Upper lobe of left lung (tissue), 6 donors: ENCODE results near the gene GPRC5C. TPM values are rescaled to one million over a fixed set of nuclear protein-coding genes. Genes with fewer than 3 reads are reported as not detected.

Experiments
- ATAC-seq, 2 donors: fragments of 200-7000 bp; cut with Tn5 transposase; one replicate each; pipeline ENCODE4 v1.9.1; 2022; ENCODE audit warnings: mild to moderate bottlenecking in 2 of 2, moderate library complexity in 2 of 2; ENCODE audit not compliant: low FRiP score in 2 of 2
- DNase-seq, 2 donors: peaks; one replicate each; pipeline ENCODE4 v3.0.0-alpha.2; 2019 to 2020
- H3K27ac ChIP-seq, 4 donors: fragments of 200-600 bp; sonication (generic); one replicate each; pipeline ENCODE4 v1.5.1; 2016 to 2019
- H3K27me3 ChIP-seq, 4 donors: fragments of 200-600 bp; sonication (generic); one replicate each; pipeline ENCODE4 v1.5.1; 2017 to 2019
- H3K36me3 ChIP-seq, 4 donors: fragments of 200-600 bp; sonication (generic); one replicate each; pipeline ENCODE4 v1.5.1; 2016 to 2019
- H3K4me1 ChIP-seq, 4 donors: fragments of 200-600 bp; sonication (generic); one replicate each; pipeline ENCODE4 v1.5.1; 2018 to 2019
- H3K4me3 ChIP-seq, 4 donors: fragments of 200-600 bp; sonication (generic); one replicate each; pipeline ENCODE4 v1.5.1; 2017 to 2019; ENCODE audit warnings: mild to moderate bottlenecking in 2 of 4, moderate library complexity in 1 of 4
- H3K9me3 ChIP-seq, 4 donors: fragments of 200-600 bp; sonication (generic); one replicate each; pipeline ENCODE4 v1.5.1; 2018 to 2019
- EP300 ChIP-seq, 4 donors: sonication (generic); formaldehyde crosslinking; IDR thresholded peaks; one replicate each; pipeline ENCODE4 v1.5.1; 2017; ENCODE audit warnings: antibody characterized with exemption in 4 of 4, control low read depth in 2 of 4
- POLR2A ChIP-seq, 4 donors: fragments of 450-650 bp; IDR thresholded peaks; one replicate each; pipeline ENCODE4 v1.5.1; 2016 to 2017; ENCODE audit warnings: antibody characterized with exemption in 4 of 4, mild to moderate bottlenecking in 2 of 4
- POLR2AphosphoS5 ChIP-seq, 2 donors: sonication (generic); formaldehyde crosslinking; IDR thresholded peaks; one replicate each; pipeline ENCODE4 v1.5.1; 2017; ENCODE audit warnings: antibody characterized with exemption in 2 of 2
- WGBS, 2 donors: methylation state at CpG; one replicate each; pipeline ENCODE4 v1.1.5; 2017 to 2018; 5-methylcytosine and 5-hydroxymethylcytosine counted together
- total RNA-seq, 6 donors: library from RNA; depleted of rRNA in 4 of 6; stranded (reverse); fragments of >200 nt in 4 of 6; gene quantifications; one replicate each; pipeline versions ENCODE4 v1.1.0 to v1.2.1, GENCODE V29; 2016 to 2021
- TF ChIP-seq, protein P1 (sequence below), 6 experiments: fragments of 450-650 bp in 4 of 6; fragments of 200-600 bp in 2 of 6; sonication (generic) in 2 of 6; IDR thresholded peaks; one replicate each; pipeline ENCODE4 v1.5.1; 2016 to 2019; ENCODE audit warnings: antibody characterized with exemption in 6 of 6
- donor health status: DM: no; HTN: no; CAD: no; lungs with moderate emphysema.
- donor health status: DM: no; HTN: yes; CAD: no; lungs with severe emphysema.

The GPRC5C gene
- total RNA-seq, 6 donors from 2014 or later = 50.7 to 88.4 (median 56.4) TPM

DNA sequence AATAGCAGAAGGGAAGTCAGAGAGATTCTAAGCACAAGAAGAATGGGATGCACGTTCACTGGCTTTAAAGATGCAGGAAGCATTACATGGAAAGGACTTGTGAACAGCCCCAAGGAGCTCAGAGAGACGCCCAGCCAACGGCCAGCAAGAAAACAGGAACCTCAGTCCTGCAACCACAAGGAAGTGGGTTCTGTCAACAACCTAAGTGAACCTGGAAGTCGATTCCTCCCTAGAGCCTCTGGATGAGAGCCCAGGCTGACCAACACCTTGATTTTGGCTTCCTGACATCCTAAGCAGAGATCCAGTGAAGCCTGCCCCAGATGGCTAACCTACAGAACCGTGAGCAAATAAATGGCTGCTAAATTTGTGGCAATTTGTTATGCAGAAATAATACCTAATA is 40.1 kb upstream of the GPRC5C start:
- Histone ChIP-seq H3K4me1 (no peaks in the 10 kb centered on the region), H3K4me3 (no peak overlapping the region), H3K36me3 (no peaks in the 10 kb centered on the region), H3K27ac (no peak overlapping the region), H3K27me3 (no peaks in the 10 kb centered on the region), H3K9me3 (no peaks in the 10 kb centered on the region)
- TF ChIP-seq, protein P1, sequence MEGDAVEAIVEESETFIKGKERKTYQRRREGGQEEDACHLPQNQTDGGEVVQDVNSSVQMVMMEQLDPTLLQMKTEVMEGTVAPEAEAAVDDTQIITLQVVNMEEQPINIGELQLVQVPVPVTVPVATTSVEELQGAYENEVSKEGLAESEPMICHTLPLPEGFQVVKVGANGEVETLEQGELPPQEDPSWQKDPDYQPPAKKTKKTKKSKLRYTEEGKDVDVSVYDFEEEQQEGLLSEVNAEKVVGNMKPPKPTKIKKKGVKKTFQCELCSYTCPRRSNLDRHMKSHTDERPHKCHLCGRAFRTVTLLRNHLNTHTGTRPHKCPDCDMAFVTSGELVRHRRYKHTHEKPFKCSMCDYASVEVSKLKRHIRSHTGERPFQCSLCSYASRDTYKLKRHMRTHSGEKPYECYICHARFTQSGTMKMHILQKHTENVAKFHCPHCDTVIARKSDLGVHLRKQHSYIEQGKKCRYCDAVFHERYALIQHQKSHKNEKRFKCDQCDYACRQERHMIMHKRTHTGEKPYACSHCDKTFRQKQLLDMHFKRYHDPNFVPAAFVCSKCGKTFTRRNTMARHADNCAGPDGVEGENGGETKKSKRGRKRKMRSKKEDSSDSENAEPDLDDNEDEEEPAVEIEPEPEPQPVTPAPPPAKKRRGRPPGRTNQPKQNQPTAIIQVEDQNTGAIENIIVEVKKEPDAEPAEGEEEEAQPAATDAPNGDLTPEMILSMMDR (IDR thresholded peaks at IDR 0.05) = no peak
- TF ChIP-seq EP300 (IDR thresholded peaks at IDR 0.05) (no peak), POLR2AphosphoS5 (IDR thresholded peaks at IDR 0.05) (no peak), POLR2A (IDR thresholded peaks at IDR 0.05) (no peak)
- no peak for DNase-seq
- ATAC-seq = no peak
- 44 to 45% methylated on average over 5 of the region's 5 CpGs for WGBS, 2 donors

DNA sequence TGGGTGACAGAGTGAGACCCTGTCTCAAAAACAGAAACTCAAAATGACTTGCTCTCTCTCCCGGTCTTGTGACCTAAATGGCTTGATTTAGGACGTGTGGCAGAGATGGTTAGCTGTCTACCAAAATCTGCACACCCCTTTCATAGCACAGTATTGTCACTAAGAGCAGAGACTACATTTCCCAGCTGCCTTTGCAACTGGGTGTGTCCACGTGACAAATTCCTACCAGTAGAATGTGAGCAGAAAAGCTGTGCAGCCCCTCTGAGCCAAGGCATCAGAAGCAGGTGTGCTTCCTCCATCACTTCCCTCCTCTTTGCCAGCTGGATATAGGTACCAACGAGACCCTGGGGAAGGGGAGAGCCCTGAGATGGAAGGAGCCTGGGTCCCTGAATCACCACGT is 39.0 kb upstream of the GPRC5C start:
- TF ChIP-seq POLR2A (IDR thresholded peaks at IDR 0.05) (no peak), EP300 (IDR thresholded peaks at IDR 0.05) (no peak), POLR2AphosphoS5 (IDR thresholded peaks at IDR 0.05) (no peak)
- TF ChIP-seq, protein P1 (IDR thresholded peaks at IDR 0.05) = no peak
- no peak for DNase-seq
- Histone ChIP-seq H3K27ac (no peak overlapping the region), H3K9me3 (no peaks in the 10 kb centered on the region), H3K4me3 (no peak overlapping the region), H3K36me3 (no peaks in the 10 kb centered on the region), H3K27me3 (no peaks in the 10 kb centered on the region), H3K4me1 (no peaks in the 10 kb centered on the region)
- WGBS, 2 donors = 59 to 66% methylated on average over 5 of the region's 5 CpGs
- ATAC-seq = no peak

DNA sequence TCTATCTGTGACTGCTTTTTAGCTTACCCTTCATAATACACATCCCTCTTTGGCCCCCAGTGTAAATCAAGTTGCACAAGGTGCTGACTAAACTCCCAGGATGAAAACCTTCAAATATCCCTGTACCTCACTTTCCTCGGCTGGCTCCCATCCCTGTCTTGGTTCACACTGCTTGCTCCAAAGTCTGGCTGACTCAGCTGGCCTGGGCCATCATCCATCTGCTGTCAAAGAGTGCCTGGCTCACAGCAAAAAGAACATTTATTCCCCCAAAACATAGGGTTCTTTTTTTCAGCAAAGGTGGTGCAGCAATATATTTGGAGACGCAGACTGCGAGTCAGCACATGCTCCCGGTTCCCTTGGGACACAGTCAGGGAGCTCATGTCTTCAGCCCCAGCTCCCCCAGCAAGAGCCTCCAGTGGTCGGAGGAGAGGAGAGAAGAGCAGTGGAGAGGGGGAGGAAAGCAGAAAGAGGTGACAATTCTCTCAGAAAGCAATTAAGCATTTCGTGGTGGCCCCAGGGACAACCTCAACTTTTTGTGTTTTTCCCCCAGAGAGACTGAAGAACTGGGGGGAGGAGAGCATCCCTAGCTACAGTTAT is 38.4 kb upstream of the GPRC5C start:
- Histone ChIP-seq H3K36me3 (no peaks in the 10 kb centered on the region), H3K9me3 (no peaks in the 10 kb centered on the region), H3K4me1 (no peaks in the 10 kb centered on the region), H3K4me3 (no peak overlapping the region), H3K27ac (no peak overlapping the region), H3K27me3 (no peaks in the 10 kb centered on the region)
- TF ChIP-seq POLR2AphosphoS5 (IDR thresholded peaks at IDR 0.05) (no peak), POLR2A (IDR thresholded peaks at IDR 0.05) (no peak), EP300 (IDR thresholded peaks at IDR 0.05) (no peak)
- TF ChIP-seq, protein P1 (IDR thresholded peaks at IDR 0.05) = no peak
- 85 to 93% methylated on average over 6 of the region's 6 CpGs for WGBS, 2 donors
- ATAC-seq = no peak
- DNase-seq = no peak

DNA sequence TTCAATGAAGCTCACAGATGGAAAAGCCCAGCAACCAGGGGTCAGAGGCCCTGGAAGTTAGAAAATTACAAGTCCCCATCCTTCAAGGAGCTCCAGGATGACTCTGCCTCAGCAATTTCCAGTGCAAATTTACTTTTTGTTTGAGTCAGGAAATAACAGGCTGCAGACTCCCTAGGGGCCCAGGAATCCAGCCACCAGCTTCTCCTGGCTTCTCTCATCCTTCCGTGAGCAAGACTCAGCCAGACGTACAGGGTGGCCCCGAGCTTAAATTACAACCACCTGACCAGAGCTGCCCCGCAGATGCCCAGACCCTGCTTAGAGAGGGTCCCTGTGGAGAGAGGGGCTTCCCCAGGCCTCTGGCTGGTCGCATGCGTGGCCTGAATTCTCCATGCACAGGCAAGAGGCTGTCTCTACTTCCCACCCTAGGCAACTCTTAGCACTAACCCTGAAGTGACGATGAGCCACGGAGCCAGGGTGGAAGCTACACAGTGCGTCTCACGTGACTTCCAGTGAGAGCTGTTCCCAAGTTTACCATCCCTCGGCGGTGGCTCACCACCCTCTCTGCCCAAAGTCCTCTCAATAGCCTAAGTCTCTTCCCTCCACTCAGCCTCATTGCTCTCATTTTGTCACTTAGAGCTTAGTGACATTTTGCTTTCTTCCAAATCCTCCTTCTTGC is 37.5 kb upstream of the GPRC5C start:
- TF ChIP-seq EP300 (IDR thresholded peaks at IDR 0.05) (no peak), POLR2AphosphoS5 (IDR thresholded peaks at IDR 0.05) (no peak), POLR2A (IDR thresholded peaks at IDR 0.05) (no peak)
- TF ChIP-seq, protein P1 (IDR thresholded peaks at IDR 0.05) = no peak
- no peaks in the 10 kb centered on the region for H3K27me3 ChIP-seq
- no peaks in the 10 kb centered on the region for H3K4me1 ChIP-seq
- no peaks in the 10 kb centered on the region for H3K36me3 ChIP-seq
- WGBS, 2 donors = 89 to 90% methylated on average over 9 to 12 of the region's 12 CpGs
- H3K9me3 ChIP-seq = no peaks in the 10 kb centered on the region
- H3K4me3 ChIP-seq = no peak overlapping the region
- DNase-seq (no peak), ATAC-seq (no peak)
- no peak overlapping the region for H3K27ac ChIP-seq

DNA sequence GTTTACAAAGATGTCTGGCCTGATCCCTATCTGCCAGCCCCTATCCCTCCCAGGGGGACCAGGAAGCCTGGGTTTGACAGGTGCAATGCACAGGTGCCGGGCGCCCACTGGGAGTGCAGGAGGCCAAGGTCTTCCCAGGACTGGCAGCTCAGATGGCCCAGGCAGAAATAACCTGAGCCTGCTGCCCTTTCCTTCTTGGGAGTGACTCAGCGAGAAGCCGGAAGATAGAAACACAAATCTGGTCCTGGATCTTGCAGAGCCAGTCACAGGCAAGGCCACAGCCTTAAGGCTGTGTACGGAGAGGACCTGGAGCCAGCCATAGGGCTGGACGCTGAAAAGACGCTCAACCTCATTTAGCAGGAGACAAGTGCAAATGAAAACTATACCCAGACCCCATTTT is 36.9 kb upstream of the GPRC5C start:
- Histone ChIP-seq H3K27me3 (no peaks in the 10 kb centered on the region), H3K4me3 (no peak overlapping the region), H3K9me3 (no peaks in the 10 kb centered on the region), H3K36me3 (no peaks in the 10 kb centered on the region), H3K27ac (no peak overlapping the region), H3K4me1 (no peaks in the 10 kb centered on the region)
- no peak for DNase-seq
- WGBS, 2 donors = 91 to 95% methylated on average over 7 of the region's 7 CpGs
- no peak for ATAC-seq
- TF ChIP-seq EP300 (IDR thresholded peaks at IDR 0.05) (no peak), POLR2A (IDR thresholded peaks at IDR 0.05) (no peak), POLR2AphosphoS5 (IDR thresholded peaks at IDR 0.05) (no peak)
- TF ChIP-seq, protein P1 (IDR thresholded peaks at IDR 0.05) = no peak
